LNCAP (cell line): ENCODE measurements around the gene ICE2.

Experiments used
- TF ChIP-seq, protein P1 (sequence below): fragments of 450-650 bp; IDR thresholded peaks from 2 replicates; pipeline ENCODE4 v1.5.1; 2017; ENCODE audit warnings: mild to moderate bottlenecking

The ICE2 gene

DNA sequence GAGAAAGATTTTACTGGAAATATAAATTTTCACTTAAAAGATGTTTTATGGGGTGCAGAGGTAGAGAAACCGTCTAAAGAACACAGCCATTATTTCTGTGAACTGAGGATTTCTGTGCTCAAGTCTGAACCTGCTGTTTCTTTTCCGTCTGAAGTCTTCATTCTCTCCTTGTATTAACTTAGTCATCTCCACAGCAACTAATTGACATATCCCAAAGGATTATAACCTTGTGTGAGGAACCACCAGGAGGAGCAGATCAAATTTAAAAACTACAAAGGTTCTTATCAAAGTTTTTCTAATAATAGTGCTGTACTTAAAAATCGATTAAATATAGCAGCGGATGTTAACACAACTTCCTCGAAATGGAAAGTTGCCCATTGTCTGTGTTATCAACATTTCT is 31.1 kb upstream of the ICE2 start:
- TF ChIP-seq, protein P1, sequence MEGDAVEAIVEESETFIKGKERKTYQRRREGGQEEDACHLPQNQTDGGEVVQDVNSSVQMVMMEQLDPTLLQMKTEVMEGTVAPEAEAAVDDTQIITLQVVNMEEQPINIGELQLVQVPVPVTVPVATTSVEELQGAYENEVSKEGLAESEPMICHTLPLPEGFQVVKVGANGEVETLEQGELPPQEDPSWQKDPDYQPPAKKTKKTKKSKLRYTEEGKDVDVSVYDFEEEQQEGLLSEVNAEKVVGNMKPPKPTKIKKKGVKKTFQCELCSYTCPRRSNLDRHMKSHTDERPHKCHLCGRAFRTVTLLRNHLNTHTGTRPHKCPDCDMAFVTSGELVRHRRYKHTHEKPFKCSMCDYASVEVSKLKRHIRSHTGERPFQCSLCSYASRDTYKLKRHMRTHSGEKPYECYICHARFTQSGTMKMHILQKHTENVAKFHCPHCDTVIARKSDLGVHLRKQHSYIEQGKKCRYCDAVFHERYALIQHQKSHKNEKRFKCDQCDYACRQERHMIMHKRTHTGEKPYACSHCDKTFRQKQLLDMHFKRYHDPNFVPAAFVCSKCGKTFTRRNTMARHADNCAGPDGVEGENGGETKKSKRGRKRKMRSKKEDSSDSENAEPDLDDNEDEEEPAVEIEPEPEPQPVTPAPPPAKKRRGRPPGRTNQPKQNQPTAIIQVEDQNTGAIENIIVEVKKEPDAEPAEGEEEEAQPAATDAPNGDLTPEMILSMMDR = no peak

DNA sequence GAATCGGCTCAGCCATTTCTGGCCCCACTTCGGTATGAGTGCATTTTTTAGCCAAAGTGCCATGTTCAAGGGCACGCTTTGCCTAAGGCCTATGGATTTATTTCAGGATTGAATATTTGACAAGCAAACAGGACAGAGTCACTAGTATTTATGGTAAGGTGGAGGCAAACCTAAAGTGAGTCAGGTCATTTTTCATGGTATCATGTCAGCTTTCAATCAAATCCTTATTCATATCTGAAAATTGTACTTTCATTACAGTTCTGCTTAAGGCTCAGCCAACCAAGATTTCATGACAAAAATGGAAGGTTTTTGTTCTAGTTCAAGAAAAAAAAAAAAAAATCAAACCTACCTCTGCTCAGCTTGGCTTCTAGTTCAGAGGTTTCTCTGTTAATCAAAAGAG is 30.5 kb upstream of the ICE2 start:
- TF ChIP-seq, protein P1 = no peak

DNA sequence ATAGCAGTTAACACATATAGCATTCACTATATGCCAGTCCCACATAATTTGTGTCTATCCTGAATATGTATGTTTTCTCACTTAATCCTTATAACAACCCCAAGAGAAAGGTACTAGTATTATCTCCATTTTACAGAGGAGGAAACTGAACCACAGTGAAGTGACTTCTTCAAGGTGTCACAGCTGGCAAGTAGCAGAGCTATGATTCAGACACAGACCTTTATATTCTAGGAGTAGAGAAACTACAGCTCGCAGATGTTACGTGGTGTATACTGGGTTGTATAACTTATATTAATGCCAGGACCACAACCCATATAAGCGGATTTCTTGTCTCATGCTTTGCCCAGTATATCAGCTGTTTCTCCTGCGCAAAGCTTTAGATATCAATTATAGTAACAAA is 29.5 kb upstream of the ICE2 start:
- TF ChIP-seq, protein P1 = no peak

DNA sequence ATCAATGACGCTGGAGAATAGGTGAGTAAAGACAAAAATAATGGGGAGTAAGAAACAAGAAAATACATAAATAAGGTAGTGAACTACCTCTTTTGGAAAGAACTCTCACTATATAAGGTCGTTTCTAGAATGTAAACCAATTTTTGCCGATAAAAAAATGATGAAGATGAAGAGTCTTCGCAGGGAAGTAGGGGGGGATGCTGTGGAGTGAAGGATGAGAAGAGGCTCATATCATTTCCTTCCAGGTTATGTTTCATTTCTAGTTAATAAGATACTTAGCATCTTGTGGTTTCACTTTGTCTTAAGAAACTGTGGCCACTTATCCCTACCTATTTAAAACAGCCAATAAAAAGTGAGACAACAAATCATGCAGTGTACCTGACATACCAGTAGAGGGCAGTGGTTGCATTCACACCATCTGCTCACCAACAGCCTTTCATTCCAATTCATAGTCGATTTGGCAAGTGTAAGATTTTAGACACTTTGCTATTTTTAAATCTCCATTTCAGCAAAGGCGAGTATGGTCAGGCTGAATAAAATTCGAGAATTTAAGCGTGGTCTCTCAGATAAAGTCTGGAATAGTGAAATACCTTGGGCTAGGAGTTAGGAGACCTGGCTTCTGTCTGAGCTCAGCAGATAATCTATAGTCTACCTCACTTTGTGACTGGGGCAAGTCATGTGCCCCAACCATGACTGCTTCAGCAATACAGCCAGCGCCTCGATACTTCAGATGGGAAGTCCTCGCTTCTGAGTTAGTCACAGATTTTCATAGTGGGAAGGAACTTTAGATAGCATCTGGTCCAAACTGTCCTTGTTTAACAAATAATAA is 28.9 kb upstream of the ICE2 start:
- TF ChIP-seq, protein P1 = peak; percentile 95

DNA sequence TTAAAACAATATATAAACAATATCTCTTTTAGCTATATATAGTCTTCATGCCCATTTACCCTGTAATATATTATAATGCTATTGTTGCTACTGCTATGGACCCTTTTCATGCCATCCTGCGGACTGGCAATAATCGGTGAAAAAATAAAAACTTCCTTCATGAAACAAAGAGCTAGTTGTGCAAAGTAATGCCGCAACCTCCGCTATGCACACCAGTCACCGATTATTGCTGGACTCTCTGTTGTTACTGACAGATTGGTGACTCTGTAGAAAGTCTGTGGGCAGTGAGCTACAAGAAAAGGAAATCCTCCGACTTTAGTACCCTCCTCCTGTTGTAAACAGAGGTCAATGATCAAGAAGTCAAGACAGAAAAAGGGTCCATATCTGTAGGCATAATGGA is 17.9 kb upstream of the ICE2 start:
- TF ChIP-seq, protein P1 = no peak

DNA sequence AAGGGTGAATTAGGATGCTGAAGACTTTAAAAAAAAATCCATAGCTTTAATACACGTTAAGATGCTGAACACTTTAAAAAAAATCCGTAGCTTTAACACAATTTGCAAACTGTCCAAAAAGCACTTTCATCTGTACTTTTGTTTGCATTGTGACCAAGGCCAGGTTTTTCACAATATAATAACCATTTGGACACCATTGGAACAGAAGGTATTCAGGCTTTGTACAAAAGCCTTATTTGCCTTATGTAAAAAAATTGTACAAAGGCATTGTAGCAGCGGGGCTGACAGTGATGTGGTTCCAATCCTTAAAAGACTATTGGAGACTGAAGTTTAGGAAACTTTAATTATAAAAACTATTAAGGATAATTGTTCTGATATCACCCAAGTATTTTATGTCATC is 15.2 kb upstream of the ICE2 start:
- TF ChIP-seq, protein P1 = no peak

DNA sequence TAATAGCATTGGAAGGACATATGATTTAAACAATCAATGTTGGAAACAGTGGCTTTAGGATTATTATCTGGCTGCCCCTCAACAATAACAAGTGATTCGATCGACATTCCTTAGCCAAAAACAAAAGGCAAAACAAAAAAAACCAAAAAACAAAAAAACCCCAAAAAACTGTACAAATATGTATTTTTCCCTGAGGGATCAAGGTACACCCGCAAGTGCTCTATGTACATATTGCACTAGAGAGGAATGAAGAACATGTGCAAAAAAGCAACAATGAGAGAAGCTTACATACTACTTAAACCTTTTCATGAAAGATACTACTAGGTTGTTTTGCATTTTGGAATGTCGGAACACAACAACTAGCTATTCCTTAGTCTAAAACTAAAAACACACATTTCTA is 14.2 kb upstream of the ICE2 start:
- TF ChIP-seq, protein P1 = no peak

DNA sequence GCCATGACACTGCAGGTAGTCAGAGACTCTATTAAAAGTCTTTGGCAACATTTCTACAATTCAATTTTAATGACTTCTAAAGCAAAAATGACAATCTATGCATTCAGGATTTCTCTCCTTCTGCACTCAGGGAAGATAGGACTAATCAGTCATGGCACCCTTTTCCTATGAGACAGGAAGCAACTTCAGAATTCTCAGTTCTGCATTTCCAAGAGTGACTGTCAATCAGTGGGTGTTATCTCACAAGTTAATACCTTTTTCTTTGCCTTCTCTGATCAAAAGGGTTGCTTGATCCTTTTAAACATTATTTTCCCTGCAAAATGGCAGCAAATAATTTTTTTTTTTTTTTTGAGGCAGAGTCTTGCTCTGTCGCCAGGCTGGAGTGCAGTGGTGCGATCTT is 7.8 kb upstream of the ICE2 start:
- TF ChIP-seq, protein P1 = no peak
